OCI-LY3 (cell line): Measurements from ENCODE around the gene ZFAND3.

Experiments used
- CTCF ChIP-seq: fragments of 200-600, 300-600 bp; sonication (generic); IDR thresholded peaks from 2 replicates; pipeline ENCODE4 v1.5.1; 2014; ENCODE audit warnings: antibody characterized with exemption, low read length, low read depth
- EZH2phosphoT487 ChIP-seq: fragments of 200-600 bp; shearing (Covaris generic); IDR thresholded peaks from 2 replicates; pipeline ENCODE4 v1.6.1; 2018; ENCODE audit warnings: antibody characterized with exemption, mixed run types, low read depth

GRCh38 chr6:38021029-38021428 lies 201.5 kb downstream of the ZFAND3 start:
- TF ChIP-seq CTCF (no peak), EZH2phosphoT487 (no peak)
